HG03342 (cell line): ENCODE results near the gene PTMS.

Experiments used
- ATAC-seq: cut with Tn5 transposase; IDR thresholded peaks from one replicate; pipeline ENCODE4 v1.9.1; 2021; ENCODE audit warnings: mild to moderate bottlenecking, moderate library complexity; ENCODE audit not compliant: unreplicated experiment

The PTMS gene

GRCh38 chr12:6771509-6772330 is 5.6 kb downstream of the PTMS start:
- ATAC-seq, result no peak

GRCh38 chr12:6772331-6772695 is 6.2 kb downstream of the PTMS start, which contains the start of gene LAG3:
Gene LAG3, plus strand, starts transcription at chr12:6772520. Its CDS starts 333 bp downstream, at chr12:6772853.
- no peak for ATAC-seq

GRCh38 chr12:6772726-6773589 is 6.8 kb downstream of the PTMS start:
- ATAC-seq, result no peak

GRCh38 chr12:6773590-6774351 is 7.6 kb downstream of the PTMS start:
- no peak for ATAC-seq

- no peak for ATAC-seq
Observed at GRCh38 chr12:6774499-6775062, 8.4 kb downstream of the PTMS start.

GRCh38 chr12:6775185-6776174 is 9.3 kb downstream of the PTMS start:
- no peak for ATAC-seq

- ATAC-seq, result no peak
Observed at GRCh38 chr12:6777386-6777785, 11.2 kb downstream of the PTMS start.

- no peak for ATAC-seq
Observed at GRCh38 chr12:6778217-6778573, 12.0 kb downstream of the PTMS start.

- ATAC-seq, result no peak
Observed at GRCh38 chr12:6778574-6779550, 12.7 kb downstream of the PTMS start.

GRCh38 chr12:6779708-6780432 is 13.7 kb downstream of the PTMS start:
- no peak for ATAC-seq

- ATAC-seq, result no peak
Observed at GRCh38 chr12:6780573-6780972, 14.4 kb downstream of the PTMS start.

GRCh38 chr12:6782119-6782518 is 16.0 kb downstream of the PTMS start:
- no peak for ATAC-seq

GRCh38 chr12:6782850-6783566 is 16.8 kb downstream of the PTMS start:
- ATAC-seq, result no peak

GRCh38 chr12:6783828-6784227 is 17.7 kb downstream of the PTMS start:
- ATAC-seq, result no peak

GRCh38 chr12:6784296-6784695 is 18.1 kb downstream of the PTMS start:
- ATAC-seq, result no peak

- no peak for ATAC-seq
Observed at GRCh38 chr12:6784761-6785160, 18.6 kb downstream of the PTMS start.

GRCh38 chr12:6786416-6787094 is 20.4 kb downstream of the PTMS start:
- no peak for ATAC-seq
